ENCODE measurements around the gene RAB15. TPM values are rescaled to one million over a fixed set of nuclear protein-coding genes. Genes with fewer than 3 reads are reported as not detected.

RAB15 gene
- total and polyA plus RNA-seq, 4 donors = 6.8 to 16.4 (median 14.9) TPM

- no peaks in the 10 kb centered on the region for H3K9me3 ChIP-seq (ENCODE audit: control insufficient read depth in 4 of 4, insufficient read depth in 3 of 4, low read length in 3 of 4)
- ATAC-seq (ENCODE audit: insufficient read depth, low FRiP score) (no peak), DNase-seq (no peak)
- no peaks in the 10 kb centered on the region for H3K4me1 ChIP-seq (ENCODE audit: control insufficient read depth in 5 of 5, insufficient read depth in 5 of 5, low read length in 5 of 5)
- TF ChIP-seq CTCF (IDR thresholded peaks at IDR 0.05; ENCODE audit: control extremely low read depth, extremely low read depth) = no peak
- H3K36me3 ChIP-seq (ENCODE audit: control insufficient read depth in 4 of 4, insufficient read depth in 4 of 4, low read length in 4 of 4) = peaks cover 0 to 26% (median 2%) of the 10 kb centered on the region in 4 donors
- no peak overlapping the region for H3K9ac ChIP-seq (ENCODE audit: insufficient read depth in 1 of 2, low read length in 2 of 2)
- no peak overlapping the region for H3K4me3 ChIP-seq
- H3K27ac ChIP-seq (ENCODE audit: low read depth in 1 of 2, low read length in 1 of 2) = no peak overlapping the region
- WGBS, 2 donors = 90 to 92% methylated on average over 27 to 28 of the region's 28 CpGs
- no peaks in the 10 kb centered on the region for H3K27me3 ChIP-seq (ENCODE audit: control insufficient read depth in 3 of 3, insufficient read depth in 3 of 3, low read length in 2 of 3)
Observed at GRCh38 chr14:64947710-64948611, 24.2 kb downstream of the RAB15 start.

- 57 to 77% methylated on average over 6 of the region's 6 CpGs for WGBS, 2 donors
- Histone ChIP-seq H3K9ac (ENCODE audit: insufficient read depth in 1 of 2, low read length in 2 of 2) (no peak overlapping the region), H3K4me3 (no peak overlapping the region), H3K4me1 (ENCODE audit: control insufficient read depth in 5 of 5, insufficient read depth in 5 of 5, low read length in 5 of 5) (no peaks in the 10 kb centered on the region), H3K36me3 (ENCODE audit: control insufficient read depth in 4 of 4, insufficient read depth in 4 of 4, low read length in 4 of 4) (peaks cover 0 to 25% (median 2%) of the 10 kb centered on the region in 4 donors), H3K9me3 (ENCODE audit: control insufficient read depth in 4 of 4, insufficient read depth in 3 of 4, low read length in 3 of 4) (no peaks in the 10 kb centered on the region), H3K27ac (ENCODE audit: low read depth in 1 of 2, low read length in 1 of 2) (no peak overlapping the region), H3K27me3 (ENCODE audit: control insufficient read depth in 3 of 3, insufficient read depth in 3 of 3, low read length in 2 of 3) (no peaks in the 10 kb centered on the region)
- DNase-seq (no peak), ATAC-seq (ENCODE audit: insufficient read depth, low FRiP score) (no peak)
- TF ChIP-seq CTCF (IDR thresholded peaks at IDR 0.05; ENCODE audit: control extremely low read depth, extremely low read depth) = no peak
Observed at GRCh38 chr14:64946310-64947045, 25.7 kb downstream of the RAB15 start.

- DNase-seq = no peak
- Histone ChIP-seq H3K4me3 (no peak overlapping the region), H3K4me1 (ENCODE audit: control insufficient read depth in 5 of 5, insufficient read depth in 5 of 5, low read length in 5 of 5) (no peaks in the 10 kb centered on the region), H3K27ac (ENCODE audit: low read depth in 1 of 2, low read length in 1 of 2) (no peak overlapping the region), H3K9me3 (ENCODE audit: control insufficient read depth in 4 of 4, insufficient read depth in 3 of 4, low read length in 3 of 4) (no peaks in the 10 kb centered on the region), H3K27me3 (ENCODE audit: control insufficient read depth in 3 of 3, insufficient read depth in 3 of 3, low read length in 2 of 3) (no peaks in the 10 kb centered on the region), H3K9ac (ENCODE audit: insufficient read depth in 1 of 2, low read length in 2 of 2) (no peak overlapping the region), H3K36me3 (ENCODE audit: control insufficient read depth in 4 of 4, insufficient read depth in 4 of 4, low read length in 4 of 4) (peaks cover 0 to 20% (median 3%) of the 10 kb centered on the region in 4 donors)
- ATAC-seq (ENCODE audit: insufficient read depth, low FRiP score) = no peak
- 93% methylated on average over 12 of the region's 12 CpGs for WGBS, 2 donors
- no peak for TF ChIP-seq CTCF (IDR thresholded peaks at IDR 0.05; ENCODE audit: control extremely low read depth, extremely low read depth)
Observed at GRCh38 chr14:64945431-64946178, 26.5 kb downstream of the RAB15 start.
